22Rv1 (cell line): ENCODE results near the gene PDRG1.
"Not testable (repeated sequence)": the region's sequence is repeated elsewhere in the genome, so short reads cannot be mapped to it uniquely, and the experiment has no call there.

ENCODE experiments used
- H3K27ac ChIP-seq: fragments of 450-650 bp; 2 replicates; pipeline ENCODE4 v1.5.1; 2017
- CTCF ChIP-seq: fragments of 450-650 bp; IDR thresholded peaks from 2 replicates; pipeline ENCODE4 v1.5.1; 2017; ENCODE audit warnings: mild to moderate bottlenecking
- ZFX ChIP-seq: fragments of 450-650 bp; IDR thresholded peaks from 2 replicates; pipeline ENCODE4 v1.6.1; 2017; ENCODE audit warnings: antibody characterized with exemption, borderline replicate concordance

Gene PDRG1

DNA sequence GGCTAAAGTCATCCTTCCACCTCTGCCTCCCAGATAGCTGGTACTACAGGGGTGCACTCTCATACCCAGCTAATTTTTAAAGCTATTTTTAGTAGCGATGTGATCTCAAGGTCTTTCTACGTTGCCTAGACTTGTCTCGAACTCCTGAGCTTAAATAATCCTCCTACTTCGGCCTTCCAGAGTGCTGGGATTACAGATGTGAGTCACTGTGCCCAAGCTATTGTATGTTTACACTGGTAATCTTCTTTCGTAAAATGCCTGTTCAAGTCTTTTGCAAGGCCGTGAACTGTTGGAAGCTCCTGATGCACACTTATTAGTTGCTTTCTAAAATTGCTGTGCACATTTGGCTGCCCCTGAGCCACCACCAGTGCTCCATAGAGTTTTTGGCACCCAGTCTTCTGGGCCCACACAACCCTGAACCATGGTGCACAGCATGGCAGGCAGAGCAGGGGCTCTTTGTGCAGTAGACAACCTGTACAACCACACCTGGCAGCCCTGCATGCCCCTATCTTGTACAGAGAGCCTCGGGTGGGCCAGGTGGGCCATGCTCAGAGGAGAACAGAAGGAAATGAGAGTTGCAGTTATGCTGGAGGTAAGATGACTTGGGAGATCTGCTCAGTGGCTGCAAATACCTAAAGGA is 33.3 kb downstream of the PDRG1 start:
- no peak overlapping the region for H3K27ac ChIP-seq
- no peak for TF ChIP-seq CTCF
- TF ChIP-seq ZFX, result no peak

DNA sequence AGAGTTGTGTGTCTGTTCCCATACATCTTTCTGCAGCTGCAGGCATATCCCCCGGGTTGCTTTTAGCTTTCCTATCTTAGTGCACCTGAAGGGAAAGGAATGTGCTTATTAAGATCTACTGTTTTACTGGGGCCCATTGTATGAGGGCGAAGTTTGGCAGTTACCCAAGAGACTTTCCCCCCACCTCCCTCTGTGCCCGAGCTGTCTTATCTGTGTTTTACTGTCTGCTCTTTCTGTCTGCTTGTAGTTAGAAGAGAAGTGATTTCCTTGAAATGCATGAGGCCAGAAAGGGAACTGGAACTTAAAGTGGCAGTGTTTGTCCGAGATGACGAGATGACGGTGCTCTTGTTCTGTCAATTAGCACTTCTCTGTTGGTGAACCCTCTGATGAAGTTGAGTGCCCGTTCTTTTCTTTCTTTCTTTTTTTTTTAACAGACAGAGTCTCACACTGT is 33.9 kb downstream of the PDRG1 start:
- not testable (repeated sequence) for H3K27ac ChIP-seq

DNA sequence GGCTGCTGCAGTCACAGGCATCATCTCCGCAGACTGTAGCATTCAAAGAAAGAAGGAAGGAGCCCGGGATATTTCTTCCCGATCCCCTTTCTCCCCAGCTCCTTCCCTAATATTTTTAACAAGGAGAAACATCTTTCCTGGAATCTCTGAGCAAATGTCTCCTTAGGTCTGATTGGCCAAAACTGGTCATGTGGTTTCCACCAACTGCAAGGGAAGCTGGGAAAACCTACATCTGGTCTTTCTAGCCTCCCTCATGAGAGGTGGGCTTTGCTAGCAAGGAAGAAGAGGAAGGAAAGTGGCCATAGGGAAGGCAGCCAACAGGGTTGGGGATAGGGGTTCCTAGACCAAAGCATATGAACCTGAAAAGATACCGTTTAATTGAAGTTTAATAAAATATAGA is 35.1 kb downstream of the PDRG1 start:
- TF ChIP-seq CTCF (no peak), ZFX (no peak)
- no peak overlapping the region for H3K27ac ChIP-seq

- TF ChIP-seq CTCF, result no peak
- no peak for TF ChIP-seq ZFX
- no peak overlapping the region for H3K27ac ChIP-seq
These were observed 36.2 kb downstream of the PDRG1 start for GRCh38 chr20:31915491-31916280.

DNA sequence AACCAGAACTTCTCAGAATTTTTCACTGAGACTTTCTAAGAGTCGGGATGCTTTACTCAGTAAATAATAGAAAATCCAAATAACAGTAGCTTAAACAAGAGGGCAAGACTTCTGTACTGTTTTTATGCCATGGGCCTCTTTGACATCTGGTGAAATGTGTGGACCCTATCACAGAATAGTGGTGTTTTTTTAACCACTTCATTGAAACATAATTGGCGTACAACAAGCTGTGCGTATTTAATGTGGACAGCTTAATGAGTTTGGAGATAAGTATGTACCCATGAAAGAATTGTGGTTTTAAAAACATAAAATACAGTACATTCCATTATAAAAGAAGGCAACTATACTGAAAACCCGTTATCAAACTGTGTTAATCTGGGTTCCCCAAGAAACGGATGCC is 37.7 kb downstream of the PDRG1 start:
- TF ChIP-seq ZFX (no peak), CTCF (no peak)
- no peak overlapping the region for H3K27ac ChIP-seq

GRCh38 chr20:31913431-31914157 is 38.3 kb downstream of the PDRG1 start:
- H3K27ac ChIP-seq, result no peak overlapping the region
- no peak for TF ChIP-seq ZFX
- TF ChIP-seq CTCF, result no peak

GRCh38 chr20:31910071-31910803 is 41.6 kb downstream of the PDRG1 start:
- TF ChIP-seq CTCF, result no peak
- no peak for TF ChIP-seq ZFX
- no peak overlapping the region for H3K27ac ChIP-seq
